PC-3 (cell line): Measurements from ENCODE around the gene CEP170B. TPM values are rescaled to one million over a fixed set of nuclear protein-coding genes. Genes with fewer than 3 reads are reported as not detected.

Experiments used
- ATAC-seq: fragments of 200-7000 bp; cut with Tn5 transposase; 2 replicates; pipeline ENCODE4 v1.9.1; 2020; ENCODE audit warnings: mild to moderate bottlenecking, moderate library complexity
- BruUV-seq: library from RNA; stranded (reverse); fragments of 400-500 nt; replicated peaks from 2 replicates; lab custom pipeline; 2021; lab: Mats Ljungman, UMichigan
- CTCF ChIA-PET: fragments of 300-600 bp; sonication (Branson Sonifier 250); formaldehyde crosslinking; loops from one replicate; lab custom pipeline; 2022; ENCODE audit warnings: antibody characterized with exemption; lab: Charles Lee
- POLR2A ChIA-PET: fragments of 300-600 bp; sonication (Branson Sonifier 250); formaldehyde crosslinking; loops from one replicate; lab custom pipeline; 2022; ENCODE audit warnings: antibody characterized with exemption; ENCODE audit not compliant: unreplicated experiment; lab: Charles Lee
- DNase-seq: peaks from one replicate; pipeline ENCODE4 v3.0.0-alpha.2; 2015
- H2AFZ ChIP-seq: fragments of 300-600 bp; sonication (generic); 2 replicates; pipeline ENCODE4 v1.6.0; 2016; ENCODE audit warnings: antibody characterized with exemption, low read length
- H3F3A ChIP-seq: fragments of 300-600 bp; sonication (generic); one replicate; pipeline ENCODE4 v1.6.0; 2017; ENCODE audit warnings: antibody characterized with exemption, low read length, control low read depth, mild to moderate bottlenecking; ENCODE audit not compliant: unreplicated experiment
- H3K27ac ChIP-seq: fragments of 300-600 bp; sonication (generic); 2 replicates; pipeline ENCODE4 v1.5.1; 2016; ENCODE audit warnings: mild to moderate bottlenecking, low read length
- H3K27me3 ChIP-seq: fragments of 300-600 bp; sonication (generic); 2 replicates; pipeline ENCODE4 v1.6.1; 2016; ENCODE audit warnings: low read length, mixed read lengths
- H3K36me3 ChIP-seq: fragments of 300-600 bp; sonication (generic); 2 replicates; pipeline ENCODE4 v1.6.1; 2016; ENCODE audit warnings: low read depth, mixed run types, low read length, mixed read lengths
- H3K4me1 ChIP-seq: fragments of 300-600 bp; sonication (generic); 2 replicates; pipeline ENCODE4 v1.5.1; 2016; ENCODE audit warnings: low read length; ENCODE audit not compliant: insufficient read depth
- H3K4me2 ChIP-seq: fragments of 300-600 bp; sonication (generic); 2 replicates; pipeline ENCODE4 v1.6.0; 2016; ENCODE audit warnings: low read length
- H3K4me3 ChIP-seq: fragments of 300-600 bp; sonication (generic); 2 replicates; pipeline ENCODE4 v1.5.1; 2016; ENCODE audit warnings: mild to moderate bottlenecking, low read length, mixed read lengths
- H3K79me2 ChIP-seq: fragments of 300-600 bp; sonication (generic); 2 replicates; pipeline ENCODE4 v1.6.1; 2017; ENCODE audit warnings: low read length, mixed read lengths
- H3K9ac ChIP-seq: fragments of 300-600 bp; sonication (generic); 2 replicates; pipeline ENCODE4 v1.6.0; 2016; ENCODE audit warnings: mild to moderate bottlenecking, low read length
- H3K9me2 ChIP-seq: fragments of 300-600 bp; sonication (generic); replicated peaks from 2 replicates; pipeline ENCODE4 v1.6.1; 2016; ENCODE audit warnings: mixed run types, low read length, mixed read lengths
- H3K9me3 ChIP-seq: fragments of 300-600 bp; sonication (generic); 2 replicates; pipeline ENCODE4 v1.6.1; 2016; ENCODE audit warnings: low read length, mixed read lengths
- H4K20me1 ChIP-seq: fragments of 300-600 bp; sonication (generic); 2 replicates; pipeline ENCODE4 v1.6.1; 2016; ENCODE audit warnings: low read length, mixed read lengths
- EZH2 ChIP-seq: fragments of 300-600 bp; sonication (generic); IDR thresholded peaks from one replicate; pipeline ENCODE4 v1.6.1; 2017; ENCODE audit warnings: antibody characterized with exemption, mild to moderate bottlenecking, low read length; ENCODE audit not compliant: unreplicated experiment
- EZH2phosphoT487 ChIP-seq: fragments of 300-600 bp; sonication (generic); IDR thresholded peaks from 2 replicates; pipeline ENCODE4 v1.6.1; 2018; ENCODE audit warnings: mild to moderate bottlenecking, antibody characterized with exemption, low read length, borderline replicate concordance
- intact Hi-C: fragments of 100-400 bp; cut with micrococcal nuclease; formaldehyde crosslinking; loops from 2 replicates; pipeline ENCODE4 v1.9.0; 2023
- total RNA-seq: library from RNA; depleted of rRNA; stranded (reverse); fragments of >200 nt; gene quantifications from 2 replicates; pipeline ENCODE4 v1.2.3, GENCODE V29; 2014
- TF ChIP-seq, protein P1 (sequence below): fragments of 300-600 bp; sonication (generic); conservative IDR thresholded peaks from 2 replicates; pipeline ENCODE4 v1.5.1; 2017; ENCODE audit warnings: antibody characterized with exemption, low read depth, mild to moderate bottlenecking, low read length

CEP170B gene
- total RNA-seq, 1 experiment from 2014 or later: 33.2 TPM

DNA sequence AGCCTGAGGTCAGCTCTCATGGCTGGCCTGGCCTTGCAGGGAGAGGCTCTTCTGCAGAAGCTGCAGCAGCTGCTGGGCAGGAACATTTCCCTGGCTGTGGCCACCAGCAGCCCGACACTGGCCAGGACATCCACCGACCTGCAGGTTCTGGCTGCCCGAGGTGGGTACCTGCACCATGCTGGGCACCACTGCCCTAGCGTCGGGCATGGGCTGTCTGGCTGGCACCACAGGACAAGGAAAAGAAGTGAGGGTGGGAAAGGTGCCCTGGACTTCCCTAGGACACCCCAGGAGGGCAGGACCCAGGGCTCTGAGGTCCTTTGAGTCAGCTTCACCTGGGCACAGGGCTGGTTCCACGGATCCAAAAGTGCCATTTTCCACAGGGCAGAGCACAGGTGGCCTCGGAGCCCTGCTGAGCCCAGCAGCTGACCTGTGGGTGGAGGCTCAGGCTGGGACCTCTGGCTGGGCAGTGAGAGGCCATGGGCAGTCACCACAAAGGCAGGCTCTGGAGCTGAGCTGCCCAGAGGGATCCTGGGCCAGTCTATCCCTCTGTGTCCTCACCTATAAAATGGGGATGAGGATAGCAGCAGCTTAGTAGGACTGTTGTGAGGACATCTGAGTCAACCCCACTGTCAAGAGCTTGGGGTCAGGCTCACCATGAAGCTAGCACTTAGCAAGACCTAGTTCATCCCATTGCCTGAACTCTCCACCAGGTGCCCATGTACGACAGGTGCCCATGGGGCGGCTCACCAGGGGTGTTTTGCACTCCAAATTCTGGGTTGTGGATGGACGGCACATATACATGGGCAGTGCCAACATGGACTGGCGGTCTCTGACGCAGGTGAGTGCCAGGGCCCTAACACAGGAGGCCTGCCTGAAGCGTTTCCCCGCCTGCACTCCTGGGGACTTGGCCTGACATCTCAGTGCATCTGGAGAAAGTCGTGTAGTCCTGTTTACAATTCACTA, 64.5 kb downstream of the CEP170B start:
- no TSS peak for BruUV-seq
- CTCF ChIA-PET: interaction anchor here (1.1 kb wide), 2 partner anchors 43 to 118 kb away, joined by 3 to 8 read pairs; no protein-coding TSS in a partner anchor
- H3K9me2 ChIP-seq: no peaks in the 10 kb centered on the region

DNA sequence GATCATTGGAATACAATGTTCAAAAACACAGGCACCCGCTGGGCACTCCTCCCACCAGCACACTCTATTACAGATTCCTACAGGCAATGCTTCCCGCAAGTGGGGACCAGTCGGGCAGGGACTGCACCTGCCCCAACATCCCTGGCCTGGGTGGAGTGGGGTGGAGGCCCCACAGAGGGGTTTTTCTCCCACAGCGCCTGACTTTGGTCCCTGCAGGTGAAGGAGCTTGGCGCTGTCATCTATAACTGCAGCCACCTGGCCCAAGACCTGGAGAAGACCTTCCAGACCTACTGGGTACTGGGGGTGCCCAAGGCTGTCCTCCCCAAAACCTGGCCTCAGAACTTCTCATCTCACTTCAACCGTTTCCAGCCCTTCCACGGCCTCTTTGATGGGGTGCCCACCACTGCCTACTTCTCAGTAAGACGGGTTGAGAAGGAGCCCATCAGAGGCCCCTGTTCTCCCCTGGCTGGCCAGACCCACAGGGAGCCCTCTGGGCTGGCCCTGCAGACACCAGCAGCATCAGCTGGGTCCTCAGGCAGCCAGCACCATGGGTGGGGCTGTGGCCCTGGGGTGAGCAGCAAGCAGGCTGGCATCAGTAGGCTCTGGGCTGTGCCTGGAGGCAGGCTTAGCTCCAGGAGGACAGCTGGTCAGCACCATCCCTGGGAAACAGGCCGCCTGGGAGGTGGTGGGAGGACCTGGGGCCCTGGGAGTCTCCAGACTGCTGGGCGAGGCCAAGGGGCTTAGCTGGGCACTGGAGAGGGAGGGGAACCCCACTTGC, 65.6 kb downstream of the CEP170B start:
- no peaks in the 10 kb centered on the region for H3K4me1 ChIP-seq
- H4K20me1 ChIP-seq: no peaks in the 10 kb centered on the region
- H3K27ac ChIP-seq: no peak overlapping the region
- H3K9me2 ChIP-seq: no peaks in the 10 kb centered on the region
- no peaks in the 10 kb centered on the region for H3K9me3 ChIP-seq
- POLR2A ChIA-PET: no interaction called here
- no peak overlapping the region for H3K4me3 ChIP-seq
- H3K9ac ChIP-seq: no peak overlapping the region
- intact Hi-C loops: loop anchor here (5.0 kb wide), 1 partner anchor 42 kb away; no protein-coding TSS in a partner anchor
- no TSS peak for BruUV-seq
- no peaks in the 10 kb centered on the region for H3K27me3 ChIP-seq
- H3K36me3 ChIP-seq: no peaks in the 10 kb centered on the region
- no peak overlapping the region for H3K4me2 ChIP-seq
- ATAC-seq (no peak), DNase-seq (no peak)
- no peaks in the 10 kb centered on the region for H3K79me2 ChIP-seq
- CTCF ChIA-PET: interaction anchor here (1.1 kb wide), 1 partner anchor 42 kb away, joined by 3 read pairs; no protein-coding TSS in a partner anchor
- no peaks in the 10 kb centered on the region for H3F3A ChIP-seq
- TF ChIP-seq EZH2 (no peak), EZH2phosphoT487 (no peak)
- TF ChIP-seq, protein P1, sequence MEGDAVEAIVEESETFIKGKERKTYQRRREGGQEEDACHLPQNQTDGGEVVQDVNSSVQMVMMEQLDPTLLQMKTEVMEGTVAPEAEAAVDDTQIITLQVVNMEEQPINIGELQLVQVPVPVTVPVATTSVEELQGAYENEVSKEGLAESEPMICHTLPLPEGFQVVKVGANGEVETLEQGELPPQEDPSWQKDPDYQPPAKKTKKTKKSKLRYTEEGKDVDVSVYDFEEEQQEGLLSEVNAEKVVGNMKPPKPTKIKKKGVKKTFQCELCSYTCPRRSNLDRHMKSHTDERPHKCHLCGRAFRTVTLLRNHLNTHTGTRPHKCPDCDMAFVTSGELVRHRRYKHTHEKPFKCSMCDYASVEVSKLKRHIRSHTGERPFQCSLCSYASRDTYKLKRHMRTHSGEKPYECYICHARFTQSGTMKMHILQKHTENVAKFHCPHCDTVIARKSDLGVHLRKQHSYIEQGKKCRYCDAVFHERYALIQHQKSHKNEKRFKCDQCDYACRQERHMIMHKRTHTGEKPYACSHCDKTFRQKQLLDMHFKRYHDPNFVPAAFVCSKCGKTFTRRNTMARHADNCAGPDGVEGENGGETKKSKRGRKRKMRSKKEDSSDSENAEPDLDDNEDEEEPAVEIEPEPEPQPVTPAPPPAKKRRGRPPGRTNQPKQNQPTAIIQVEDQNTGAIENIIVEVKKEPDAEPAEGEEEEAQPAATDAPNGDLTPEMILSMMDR: no peak
- no peak overlapping the region for H2AFZ ChIP-seq

More for the DNA sequence above, 64.5 kb downstream of the CEP170B start:
- H3K36me3 ChIP-seq: no peaks in the 10 kb centered on the region
- no peak for DNase-seq
- H3K79me2 ChIP-seq: no peaks in the 10 kb centered on the region
- no peak overlapping the region for H3K4me2 ChIP-seq
- H3K4me3 ChIP-seq: no peak overlapping the region
- H3F3A ChIP-seq: no peaks in the 10 kb centered on the region
- TF ChIP-seq EZH2phosphoT487 (no peak), EZH2 (no peak)
- TF ChIP-seq, protein P1: no peak
- intact Hi-C loops: loop anchor here (5.0 kb wide), 1 partner anchor 43 kb away; no protein-coding TSS in a partner anchor
- no peak for ATAC-seq
- no peaks in the 10 kb centered on the region for H4K20me1 ChIP-seq
- no peak overlapping the region for H3K9ac ChIP-seq
- no peaks in the 10 kb centered on the region for H3K9me3 ChIP-seq
- no peak overlapping the region for H2AFZ ChIP-seq
- H3K27ac ChIP-seq: no peak overlapping the region
- POLR2A ChIA-PET: interaction anchor here (0.6 kb wide), 1 partner anchor 132 kb away, joined by 5 read pairs; no protein-coding TSS in a partner anchor
- no peaks in the 10 kb centered on the region for H3K4me1 ChIP-seq
- no peaks in the 10 kb centered on the region for H3K27me3 ChIP-seq
